GM19468 (cell line): ENCODE data around the gene GJD3.
A peak's percentile ranks its signal among the peaks of the same experiment; 100 is the strongest.

ENCODE experiments used
- ATAC-seq: cut with Tn5 transposase; IDR thresholded peaks from one replicate; pipeline ENCODE4 v1.9.1; 2021; ENCODE audit warnings: mild to moderate bottlenecking, moderate library complexity, moderate number of reproducible peaks; ENCODE audit not compliant: unreplicated experiment; ENCODE audit errors: extremely low read depth

Gene GJD3

DNA sequence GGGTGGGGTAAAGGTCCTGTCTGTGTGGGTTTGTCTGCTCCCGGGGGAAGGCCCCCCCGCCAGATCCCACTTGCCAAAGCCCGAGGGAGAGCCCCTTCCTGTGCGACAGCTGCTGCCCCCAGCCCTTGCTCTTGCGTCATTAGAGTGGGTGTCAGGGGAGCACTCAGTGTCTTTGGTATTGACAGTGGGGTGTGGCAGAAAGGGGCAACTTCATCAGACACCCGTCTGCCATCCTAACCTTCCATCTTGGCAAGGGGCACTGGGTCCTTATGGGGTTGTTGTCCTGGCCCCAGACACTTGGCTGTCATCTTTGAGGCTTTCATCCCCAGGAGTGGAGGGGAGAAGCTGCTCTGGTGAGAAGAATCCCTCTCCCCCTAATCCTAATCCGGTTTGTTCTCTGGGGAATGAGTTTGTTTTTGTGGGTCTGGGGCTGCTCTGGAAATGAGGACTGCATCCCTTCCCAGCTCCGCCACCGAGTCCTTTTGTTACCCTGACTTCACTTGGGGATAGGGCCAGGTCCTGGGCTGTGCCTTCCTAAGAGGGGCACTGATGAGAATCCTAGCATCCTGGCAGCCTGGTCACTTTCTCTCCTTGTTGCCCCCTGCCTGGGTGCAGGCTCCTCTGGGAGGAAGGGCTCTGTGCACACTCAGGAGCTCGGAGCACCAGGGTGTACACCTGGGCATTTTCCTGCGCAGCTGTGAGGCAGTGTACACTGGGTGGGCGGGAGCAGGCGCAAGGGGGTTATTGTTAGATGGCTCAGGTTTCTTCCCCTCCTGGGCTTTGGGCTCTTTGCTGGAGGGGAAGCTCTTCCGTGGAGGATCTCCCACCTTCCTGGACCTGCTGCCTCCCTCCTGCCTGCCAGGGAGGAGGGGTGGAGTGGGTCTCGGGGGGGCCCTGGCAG is 21.1 kb downstream of the GJD3 start:
- ATAC-seq = no peak

DNA sequence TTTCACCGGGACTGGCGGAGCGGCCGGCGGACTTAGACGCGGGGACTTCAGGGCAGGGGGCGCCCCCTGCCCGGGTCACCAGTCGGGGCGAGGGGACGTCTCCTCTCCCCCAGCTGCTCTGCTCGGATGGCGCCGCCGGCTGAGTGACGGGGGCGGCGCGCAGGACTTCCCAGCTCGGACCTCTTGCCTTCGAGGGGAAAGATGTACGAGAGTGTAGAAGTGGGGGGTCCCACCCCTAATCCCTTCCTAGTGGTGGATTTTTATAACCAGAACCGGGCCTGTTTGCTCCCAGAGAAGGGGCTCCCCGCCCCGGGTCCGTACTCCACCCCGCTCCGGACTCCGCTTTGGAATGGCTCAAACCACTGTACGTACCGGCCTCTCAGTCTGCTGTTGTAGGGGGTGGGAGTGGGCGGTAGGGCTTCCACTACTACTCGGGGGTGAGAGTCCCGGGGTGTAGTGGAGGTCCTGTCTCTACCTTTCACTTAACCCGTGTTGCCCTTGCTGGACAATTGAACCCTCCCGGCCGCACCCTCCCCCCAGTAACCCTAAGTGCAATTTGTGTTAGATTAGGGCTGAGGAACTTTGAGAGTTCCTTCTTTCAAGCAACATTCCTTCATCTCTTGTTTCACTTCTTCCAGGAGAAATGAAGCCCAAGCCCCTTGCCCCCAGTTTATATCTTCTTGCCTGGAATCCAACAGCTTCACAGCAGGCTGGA is 21.9 kb downstream of the GJD3 start:
- ATAC-seq = no peak

DNA sequence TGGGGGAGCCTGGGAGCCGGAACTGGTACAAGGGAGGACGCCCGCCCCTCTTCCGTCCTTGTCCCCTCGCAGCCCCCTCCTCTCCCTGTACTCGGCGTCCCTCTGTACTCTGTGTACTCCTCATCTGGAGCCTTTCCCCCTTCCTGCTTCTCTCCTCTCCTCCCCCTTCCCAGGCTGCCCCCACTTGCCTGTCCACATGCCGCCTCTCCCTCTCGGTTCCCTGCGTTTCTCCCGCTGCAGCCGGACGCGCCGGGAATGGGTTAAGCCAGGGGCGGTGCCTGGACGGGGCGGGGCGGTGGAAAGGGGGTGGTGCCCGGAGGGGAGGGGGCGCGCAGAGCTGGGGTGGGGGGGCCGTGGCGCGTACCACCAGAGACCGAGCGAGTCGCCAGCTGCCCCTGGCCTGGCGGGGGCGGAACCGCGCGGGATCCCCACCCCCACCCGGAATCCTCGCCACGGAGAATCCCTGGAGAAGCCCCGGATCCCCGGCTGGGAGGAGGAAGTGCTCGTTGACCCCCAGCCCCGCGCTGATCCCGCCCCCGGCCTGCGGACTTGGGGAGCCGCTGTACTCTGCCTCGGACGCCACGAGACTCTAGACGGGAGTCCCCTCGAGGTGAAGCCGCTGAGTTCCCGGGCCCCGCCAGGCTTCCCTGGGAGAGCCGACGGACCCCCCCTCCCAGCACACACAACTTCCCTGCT is 22.6 kb downstream of the GJD3 start:
- ATAC-seq = no peak

DNA sequence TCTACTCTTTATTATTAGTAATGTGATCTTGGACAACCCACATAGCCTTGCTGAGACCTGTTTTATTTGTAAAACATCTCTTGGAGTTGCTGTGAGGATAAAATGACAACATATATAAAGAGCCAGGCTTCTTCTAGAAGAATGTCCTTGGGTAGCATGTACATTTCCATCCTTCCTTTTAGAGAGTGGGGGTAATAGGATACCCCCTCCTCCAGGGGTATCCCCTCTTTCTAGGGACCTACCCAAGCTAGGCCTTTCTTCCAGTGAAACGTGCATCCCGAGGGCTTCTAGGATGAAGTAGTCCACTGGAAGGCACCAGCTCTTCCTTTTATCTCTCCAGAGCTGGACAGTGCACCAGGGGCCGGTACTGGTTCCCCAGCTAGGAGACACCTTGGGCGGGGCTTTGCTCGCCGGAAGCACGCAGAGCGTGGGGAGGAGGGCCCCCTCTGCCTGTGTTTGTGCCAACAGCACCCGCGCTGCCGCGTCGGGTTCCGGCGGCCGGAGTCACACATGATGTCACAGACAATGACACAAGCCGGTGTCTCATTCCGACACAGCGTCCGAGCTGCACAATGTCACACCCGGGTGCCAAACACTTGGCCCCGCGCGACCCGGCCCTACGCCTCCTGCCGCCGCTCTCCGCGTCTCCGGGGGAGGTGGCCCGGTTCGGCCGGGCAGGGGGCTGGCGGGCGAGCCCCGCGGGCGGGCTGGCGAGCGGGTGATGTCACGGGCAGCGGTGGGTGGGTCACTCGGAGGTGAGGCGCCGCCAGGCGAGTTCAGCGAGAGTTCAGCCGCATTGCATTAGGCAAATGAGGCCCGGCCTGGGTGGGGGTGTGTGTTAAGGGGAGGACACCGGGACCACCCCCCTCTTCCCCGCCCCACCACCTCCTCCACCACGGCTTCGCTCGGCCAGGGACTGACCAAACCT is 23.4 kb downstream of the GJD3 start:
- ATAC-seq = peak; percentile 41

DNA sequence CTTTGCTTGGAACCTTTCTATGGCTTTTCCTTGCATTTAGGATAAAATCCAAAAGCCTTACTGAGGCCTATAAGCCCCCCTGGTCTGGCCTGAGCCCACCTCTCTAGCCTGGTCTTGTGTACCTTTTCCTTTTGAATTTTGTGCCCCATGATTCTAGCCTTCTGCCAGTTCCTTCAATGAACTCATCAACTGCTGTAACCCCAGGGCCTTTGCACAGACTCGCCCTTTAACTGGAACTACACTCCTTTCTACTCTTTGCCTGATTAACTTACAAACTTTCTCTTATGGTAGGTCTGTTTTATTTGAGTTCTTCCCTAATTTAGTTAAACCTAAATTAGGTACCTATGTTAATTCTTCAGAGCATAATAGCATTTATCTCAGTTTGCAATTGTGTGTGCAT is 24.2 kb downstream of the GJD3 start:
- no peak for ATAC-seq

DNA sequence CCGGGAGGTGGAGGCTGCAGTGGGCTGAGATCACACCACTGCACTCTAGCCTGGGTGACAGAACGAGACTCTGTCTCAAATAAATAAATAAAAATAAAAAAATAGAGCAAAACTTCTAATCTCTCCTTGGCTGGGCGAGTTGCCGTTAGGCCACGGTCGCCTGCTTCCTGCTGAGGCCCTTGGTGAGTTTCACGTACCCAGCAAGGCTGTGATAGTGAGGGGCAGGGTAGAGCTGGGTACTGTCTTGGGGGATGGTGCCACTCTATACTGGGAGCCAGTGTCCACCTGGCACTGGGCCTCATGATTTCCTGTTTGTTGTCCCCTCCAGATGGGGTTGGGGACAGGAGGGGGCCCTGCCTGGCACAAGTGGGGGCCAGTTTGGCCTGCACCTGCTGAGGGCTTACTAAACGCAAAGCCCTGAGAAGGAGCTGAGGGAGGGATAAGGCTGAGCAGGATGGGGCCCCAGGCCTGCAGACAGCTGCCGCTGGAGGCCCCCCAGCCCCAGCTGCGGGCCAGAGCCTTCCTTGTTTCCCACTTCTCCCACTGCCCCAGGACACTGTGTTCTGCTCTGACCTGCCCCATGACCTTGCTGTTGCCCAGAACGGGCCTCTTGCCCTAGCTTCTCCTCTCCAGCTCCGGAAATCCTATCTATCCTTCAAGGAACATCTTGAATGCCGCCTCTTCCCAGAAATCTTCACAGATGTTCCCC is 25.4 kb downstream of the GJD3 start:
- no peak for ATAC-seq

DNA sequence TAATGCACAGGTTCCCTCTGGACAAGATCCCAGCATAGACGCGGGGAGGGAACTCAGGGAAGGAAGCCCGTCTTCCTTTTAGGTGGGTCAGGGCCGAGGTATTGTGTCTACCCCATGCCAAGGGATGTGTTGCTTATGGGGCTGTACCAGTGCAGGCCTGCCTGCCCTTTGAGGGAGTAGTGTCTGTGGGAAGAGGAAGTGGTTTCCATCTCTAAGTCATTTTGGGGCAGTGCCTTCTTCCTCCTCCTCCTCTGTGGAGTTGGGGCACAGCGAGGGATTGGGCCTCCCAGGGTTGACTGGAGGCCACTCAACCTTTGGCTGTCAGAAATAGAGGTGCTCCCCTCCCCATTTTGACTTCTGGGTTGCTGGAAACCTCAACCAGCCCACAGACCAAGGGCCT is 26.5 kb downstream of the GJD3 start:
- ATAC-seq = no peak

DNA sequence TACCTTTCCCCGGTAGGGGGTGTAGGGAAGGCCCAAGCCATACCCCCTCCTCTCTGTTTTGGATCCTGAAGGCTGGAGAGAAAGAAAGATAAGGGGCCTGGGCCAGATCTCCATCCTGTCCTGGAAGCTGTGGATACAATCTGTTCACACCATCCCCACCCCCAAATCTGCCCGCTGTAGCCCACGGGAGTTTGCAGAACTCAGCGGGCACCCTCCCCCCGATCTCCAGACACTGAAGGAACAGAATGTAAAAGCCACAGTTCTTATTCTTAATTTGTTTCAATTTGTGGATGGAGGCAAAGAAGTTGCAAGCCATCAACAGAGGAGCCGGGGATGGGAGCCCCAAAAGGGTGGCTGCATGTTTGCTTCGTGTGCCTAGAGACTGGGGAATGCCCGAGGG is 27.2 kb downstream of the GJD3 start:
- ATAC-seq = no peak

DNA sequence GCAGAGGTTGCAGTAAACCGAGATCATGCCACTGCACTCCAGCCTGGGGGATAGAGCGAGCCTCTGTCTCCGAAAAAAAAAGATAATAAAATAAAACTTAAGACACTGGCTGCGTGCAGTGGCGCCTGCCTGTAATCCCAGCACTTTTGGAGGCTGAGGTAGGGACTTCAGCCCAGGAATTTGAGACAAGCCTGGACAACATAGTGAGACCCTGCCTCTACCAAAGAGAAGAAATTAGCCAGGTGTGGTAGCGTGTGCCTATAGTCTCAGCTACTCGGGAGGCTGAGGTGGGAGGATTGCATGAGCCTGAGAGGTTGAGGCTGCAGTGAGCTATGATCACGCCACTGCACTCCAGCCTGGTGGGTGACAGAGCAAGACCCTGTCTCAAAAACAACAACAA is 28.9 kb downstream of the GJD3 start:
- ATAC-seq = no peak

DNA sequence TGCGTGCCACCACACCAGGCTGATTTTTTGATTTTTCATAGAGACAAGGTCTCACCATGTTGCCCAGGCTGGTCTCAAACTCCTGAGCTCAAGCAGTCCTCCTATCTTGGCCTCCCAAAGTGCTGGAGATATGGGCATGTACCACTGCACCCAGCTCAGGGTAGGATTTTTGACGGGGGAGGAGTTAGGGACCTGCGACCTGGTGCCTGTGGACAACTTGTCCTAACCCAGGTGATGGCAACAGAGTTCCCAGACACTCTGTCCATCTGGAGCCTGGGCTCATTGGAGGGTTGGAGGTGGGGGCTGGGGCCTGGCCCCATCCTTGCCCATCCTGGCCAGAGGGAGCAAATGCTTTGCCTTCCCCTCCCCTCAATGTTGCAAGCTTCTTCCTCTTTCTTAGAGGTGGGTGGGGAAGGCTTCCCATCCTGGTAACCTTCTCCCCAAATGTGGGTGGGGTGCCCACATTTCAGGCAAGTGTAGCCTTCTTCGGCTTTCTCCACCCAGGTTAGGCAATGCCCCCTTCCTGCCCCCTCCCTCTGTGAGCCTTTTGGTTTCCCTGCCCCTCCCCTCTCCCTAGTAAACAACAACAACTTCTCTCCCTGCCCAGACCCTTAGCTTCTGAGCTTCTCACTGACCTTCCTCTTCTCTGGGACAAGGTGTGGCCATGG is 30.6 kb downstream of the GJD3 start:
- no peak for ATAC-seq

DNA sequence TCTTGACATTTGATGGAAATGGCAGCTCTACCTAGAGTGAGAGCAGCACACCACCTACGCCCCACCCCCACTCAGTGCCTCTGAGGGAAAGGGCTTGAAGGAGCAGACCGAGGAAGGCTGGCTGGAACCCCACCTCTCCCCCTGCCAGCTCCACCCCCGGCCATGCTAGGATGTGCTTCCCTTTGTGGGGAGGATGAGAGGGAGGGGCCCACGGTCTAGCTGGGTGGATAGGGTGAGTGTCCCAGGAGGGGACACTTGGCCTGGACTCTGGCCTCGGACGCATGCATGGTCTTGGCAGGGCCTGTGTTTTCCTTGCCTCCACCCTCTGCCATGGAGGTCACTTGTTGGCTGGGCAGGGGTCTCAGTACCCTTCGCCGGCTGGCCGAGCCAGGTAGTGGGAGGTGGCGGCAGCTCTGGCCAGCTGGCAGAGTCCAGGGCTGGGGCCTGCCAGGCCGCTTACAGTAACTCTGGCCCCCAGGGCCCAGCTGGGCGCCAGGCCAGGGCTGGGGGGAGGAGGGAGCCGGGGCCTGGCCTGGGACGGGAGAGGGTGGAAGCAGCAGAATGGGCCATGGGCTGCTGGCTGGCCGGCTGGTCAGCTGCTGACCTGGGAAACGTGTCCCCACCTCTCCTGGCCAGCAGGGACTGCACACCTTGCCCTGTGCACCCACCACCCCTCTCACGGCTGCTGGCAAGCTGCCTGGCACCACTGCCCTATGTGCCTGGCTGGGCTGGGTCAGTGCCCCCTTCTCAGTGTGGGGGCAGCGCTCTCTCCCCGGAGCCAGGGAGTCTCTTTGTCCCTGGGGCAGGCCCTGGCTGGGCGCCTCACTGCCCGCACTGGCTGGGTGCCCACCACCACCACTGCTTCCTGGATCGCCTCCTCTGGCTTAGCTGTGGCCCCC is 32.5 kb downstream of the GJD3 start:
- ATAC-seq = no peak

DNA sequence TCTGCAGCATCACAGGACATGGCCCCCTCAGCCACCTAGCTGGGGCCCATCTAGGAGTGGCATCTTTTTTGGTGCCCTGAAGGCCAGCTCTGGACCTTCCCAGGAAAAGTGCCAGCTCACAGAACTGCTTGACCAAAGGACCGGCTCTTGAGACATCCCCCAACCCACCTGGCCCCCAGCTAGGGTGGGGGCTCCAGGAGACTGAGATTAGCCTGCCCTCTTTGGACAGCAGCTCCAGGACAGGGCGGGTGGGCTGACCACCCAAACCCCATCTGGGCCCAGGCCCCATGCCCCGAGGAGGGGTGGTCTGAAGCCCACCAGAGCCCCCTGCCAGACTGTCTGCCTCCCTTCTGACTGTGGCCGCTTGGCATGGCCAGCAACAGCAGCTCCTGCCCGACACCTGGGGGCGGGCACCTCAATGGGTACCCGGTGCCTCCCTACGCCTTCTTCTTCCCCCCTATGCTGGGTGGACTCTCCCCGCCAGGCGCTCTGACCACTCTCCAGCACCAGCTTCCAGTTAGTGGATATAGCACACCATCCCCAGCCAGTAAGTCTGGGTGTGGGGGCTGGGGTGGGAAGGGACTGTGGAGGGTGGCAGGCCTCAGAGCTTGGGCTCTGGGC is 33.6 kb downstream of the GJD3 start:
- ATAC-seq = no peak

DNA sequence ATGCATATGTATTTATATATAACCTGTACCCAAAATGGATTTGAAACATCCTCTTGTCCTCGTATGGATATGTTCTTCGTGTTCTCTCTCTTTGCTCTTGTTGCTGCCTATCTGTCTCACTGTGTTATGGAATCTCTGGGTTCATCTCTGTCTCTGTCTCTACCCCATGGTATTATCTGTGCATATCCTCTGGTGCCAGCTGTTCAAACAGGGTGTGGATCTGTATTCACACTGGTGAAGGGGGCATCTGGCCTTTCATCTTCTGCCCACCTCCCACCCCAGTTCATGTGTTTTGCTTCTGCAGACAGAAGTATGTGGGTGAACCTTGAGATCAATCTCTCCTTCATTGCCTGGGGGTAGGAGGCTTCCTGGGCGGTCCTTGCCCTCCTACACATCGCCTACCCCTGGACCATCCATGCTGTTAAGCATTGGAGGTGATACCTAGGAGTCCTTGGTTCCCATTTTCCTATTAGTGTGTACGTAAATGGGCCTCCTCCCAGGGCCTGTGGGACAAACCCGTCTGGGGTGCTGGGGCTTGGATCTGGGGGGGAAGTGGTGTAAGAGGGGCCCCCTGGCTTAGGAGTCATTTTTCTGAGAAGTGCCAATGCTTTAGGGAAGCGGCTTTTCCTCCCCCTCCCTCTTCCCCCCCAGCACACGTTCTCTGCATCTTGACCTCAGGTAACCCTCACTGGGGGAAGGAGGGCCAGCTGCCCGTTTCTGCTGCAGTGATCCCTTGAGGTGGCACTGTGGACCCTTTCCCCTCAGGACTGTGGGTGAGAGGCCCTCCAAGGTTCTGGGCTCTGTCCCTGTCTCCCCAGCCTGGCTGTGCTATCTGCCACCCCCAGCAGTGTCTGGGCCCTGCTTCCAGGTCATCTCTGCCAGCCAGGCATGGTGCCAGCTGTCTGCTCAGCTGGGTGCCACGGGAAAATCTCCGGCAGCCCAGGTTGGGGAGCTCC is 34.4 kb downstream of the GJD3 start:
- ATAC-seq = no peak

DNA sequence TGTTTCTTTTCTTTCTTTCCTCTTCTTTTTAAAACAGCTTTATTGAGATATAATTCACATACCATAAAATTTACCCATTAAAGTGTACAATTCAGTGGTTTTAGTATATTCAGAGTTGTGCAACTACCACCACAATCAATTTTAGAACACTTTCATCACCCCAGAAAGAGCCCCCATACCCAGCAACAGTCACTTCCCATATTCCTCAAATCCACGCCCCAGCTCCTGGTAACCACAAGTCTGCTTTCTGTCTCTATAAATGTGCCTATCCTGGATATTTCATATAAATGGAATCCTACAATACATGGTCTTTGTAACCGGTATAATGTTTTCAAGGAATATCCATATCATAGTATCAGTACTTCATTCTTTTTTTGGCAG is 36.2 kb downstream of the GJD3 start:
- no peak for ATAC-seq

DNA sequence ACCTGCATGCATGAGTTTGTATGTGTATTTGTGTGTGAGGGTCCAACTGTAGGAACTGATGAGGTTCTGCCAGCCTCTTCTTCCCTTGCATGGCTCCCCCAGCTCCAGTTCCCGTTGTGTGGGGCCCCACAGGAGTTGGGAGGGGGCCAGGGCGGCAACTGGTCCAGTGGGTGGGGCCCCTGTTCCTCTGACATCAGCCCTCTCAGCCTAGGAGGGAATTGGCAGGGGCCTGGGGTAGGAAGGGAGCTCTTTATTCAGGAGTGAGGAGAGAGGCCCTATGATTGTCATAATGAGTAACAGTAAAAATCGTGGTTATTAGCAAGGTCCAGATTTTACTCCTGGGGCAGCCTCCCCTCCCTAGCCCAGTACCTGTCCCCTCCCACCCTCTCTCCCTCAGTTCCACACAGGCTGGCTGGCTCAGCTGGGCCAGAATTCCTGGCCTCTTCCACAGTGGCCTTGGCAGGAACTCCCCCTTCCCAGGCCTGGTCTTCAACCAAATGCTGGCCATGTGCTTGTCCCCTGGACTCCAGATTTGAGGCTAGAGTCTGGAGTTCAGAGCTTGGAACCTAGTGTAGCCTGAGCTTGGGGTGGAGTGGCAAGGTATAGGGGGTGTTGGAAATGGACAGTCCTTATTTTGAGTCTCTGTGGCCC is 36.7 kb downstream of the GJD3 start:
- no peak for ATAC-seq

DNA sequence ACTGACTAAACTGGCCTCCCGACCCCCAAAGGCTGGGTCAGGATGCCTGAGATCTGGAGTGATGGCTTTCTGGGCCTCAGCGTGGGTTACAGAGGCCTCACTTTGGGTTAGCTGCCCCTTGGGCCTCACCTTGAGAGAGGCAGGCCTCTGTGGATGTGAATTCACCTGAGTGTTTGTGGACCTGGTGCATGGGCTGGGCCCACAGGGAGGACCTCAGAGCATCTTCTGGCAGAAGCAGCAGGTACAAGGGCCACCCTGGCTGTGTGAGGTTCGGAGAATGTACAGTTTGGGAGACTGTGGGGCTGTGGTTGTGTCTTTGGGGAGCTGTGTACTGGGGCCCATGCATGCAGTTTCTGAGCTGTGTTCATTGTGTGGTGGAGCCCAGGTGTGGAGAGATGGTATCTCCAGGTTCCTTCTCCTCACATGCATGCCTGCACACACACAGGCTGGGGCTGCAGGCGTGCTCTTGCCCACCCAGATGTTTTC is 37.2 kb downstream of the GJD3 start:
- no peak for ATAC-seq
